NAMALWA (cell line): ENCODE measurements around the gene NSMCE1.
"Not testable (repeated sequence)": the region's sequence is repeated elsewhere in the genome, so short reads cannot be mapped to it uniquely, and the experiment has no call there.

Experiments used
- DNase-seq: peaks from one replicate; pipeline ENCODE4 v3.0.0-alpha.2; 2015; ENCODE audit warnings: low spot score

Gene NSMCE1

GRCh38 chr16:27302126-27302525, 33.6 kb upstream of the NSMCE1 start:
- DNase-seq: peak; percentile 63

- no peak for DNase-seq
Observed at GRCh38 chr16:27301236-27301861, 32.8 kb upstream of the NSMCE1 start.

GRCh38 chr16:27298132-27298531, 29.6 kb upstream of the NSMCE1 start:
- no peak for DNase-seq

- DNase-seq: no peak
Observed at GRCh38 chr16:27293343-27293742, 24.8 kb upstream of the NSMCE1 start.

- DNase-seq: no peak
Observed at GRCh38 chr16:27291722-27292240, 23.2 kb upstream of the NSMCE1 start.

GRCh38 chr16:27291106-27291505, 22.5 kb upstream of the NSMCE1 start:
- no peak for DNase-seq

- DNase-seq: no peak
Observed at GRCh38 chr16:27290562-27290961, 22.0 kb upstream of the NSMCE1 start.

GRCh38 chr16:27289669-27290068, 21.1 kb upstream of the NSMCE1 start:
- DNase-seq: no peak

GRCh38 chr16:27288313-27288712, 19.7 kb upstream of the NSMCE1 start:
- DNase-seq: not testable (repeated sequence)

GRCh38 chr16:27287887-27288286, 19.3 kb upstream of the NSMCE1 start:
- DNase-seq: no peak

GRCh38 chr16:27287051-27287811, 18.7 kb upstream of the NSMCE1 start:
- DNase-seq: no peak

- DNase-seq: no peak
Observed at GRCh38 chr16:27286451-27286850, 17.9 kb upstream of the NSMCE1 start.

- DNase-seq: no peak
Observed at GRCh38 chr16:27285676-27286196, 17.2 kb upstream of the NSMCE1 start.

GRCh38 chr16:27284865-27285675, 16.5 kb upstream of the NSMCE1 start:
- DNase-seq: no peak

GRCh38 chr16:27281243-27281642, 12.7 kb upstream of the NSMCE1 start:
- no peak for DNase-seq

- no peak for DNase-seq
Observed at GRCh38 chr16:27275394-27275793, 6.8 kb upstream of the NSMCE1 start.

GRCh38 chr16:27274424-27274874, 5.9 kb upstream of the NSMCE1 start:
- DNase-seq: not testable (repeated sequence)

GRCh38 chr16:27273670-27274423, 5.3 kb upstream of the NSMCE1 start:
- DNase-seq: peak; percentile 35

GRCh38 chr16:27273330-27273669, 4.7 kb upstream of the NSMCE1 start:
- DNase-seq: no peak

GRCh38 chr16:27272697-27273096, 4.1 kb upstream of the NSMCE1 start:
- not testable (repeated sequence) for DNase-seq

- DNase-seq: no peak
Observed at GRCh38 chr16:27272076-27272475, 3.5 kb upstream of the NSMCE1 start.

GRCh38 chr16:27270349-27270748, 1.8 kb upstream of the NSMCE1 start:
- no peak for DNase-seq
